GM21360 (cell line): ENCODE data around the gene VAV3.

Experiments used
- ATAC-seq: cut with Tn5 transposase; IDR thresholded peaks from one replicate; pipeline ENCODE4 v1.9.1; 2021; ENCODE audit warnings: mild to moderate bottlenecking, moderate library complexity; ENCODE audit not compliant: unreplicated experiment

The VAV3 gene

GRCh38 chr1:107689733-107690132 lies 275.2 kb downstream of the VAV3 start:
- ATAC-seq = no peak

DNA sequence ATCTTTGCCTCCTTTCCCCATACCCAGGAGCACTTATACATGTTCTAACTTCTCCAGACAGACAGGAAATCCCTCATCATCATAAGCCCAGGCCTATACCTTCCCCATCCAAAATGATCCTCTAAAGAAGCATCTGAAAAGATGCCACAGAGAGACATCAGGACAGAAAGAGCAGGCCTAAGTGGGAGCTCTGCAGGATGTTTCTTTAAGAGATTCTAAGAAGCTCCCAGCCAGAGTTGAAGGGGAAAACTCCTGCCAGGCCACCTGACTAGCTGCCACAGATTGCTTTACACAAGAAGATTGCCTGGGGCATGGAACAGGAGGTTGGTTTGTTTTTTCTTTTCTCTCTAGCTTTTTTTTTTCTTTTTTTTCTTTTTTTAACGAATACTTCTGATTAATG lies 275.8 kb downstream of the VAV3 start:
- ATAC-seq = no peak

DNA sequence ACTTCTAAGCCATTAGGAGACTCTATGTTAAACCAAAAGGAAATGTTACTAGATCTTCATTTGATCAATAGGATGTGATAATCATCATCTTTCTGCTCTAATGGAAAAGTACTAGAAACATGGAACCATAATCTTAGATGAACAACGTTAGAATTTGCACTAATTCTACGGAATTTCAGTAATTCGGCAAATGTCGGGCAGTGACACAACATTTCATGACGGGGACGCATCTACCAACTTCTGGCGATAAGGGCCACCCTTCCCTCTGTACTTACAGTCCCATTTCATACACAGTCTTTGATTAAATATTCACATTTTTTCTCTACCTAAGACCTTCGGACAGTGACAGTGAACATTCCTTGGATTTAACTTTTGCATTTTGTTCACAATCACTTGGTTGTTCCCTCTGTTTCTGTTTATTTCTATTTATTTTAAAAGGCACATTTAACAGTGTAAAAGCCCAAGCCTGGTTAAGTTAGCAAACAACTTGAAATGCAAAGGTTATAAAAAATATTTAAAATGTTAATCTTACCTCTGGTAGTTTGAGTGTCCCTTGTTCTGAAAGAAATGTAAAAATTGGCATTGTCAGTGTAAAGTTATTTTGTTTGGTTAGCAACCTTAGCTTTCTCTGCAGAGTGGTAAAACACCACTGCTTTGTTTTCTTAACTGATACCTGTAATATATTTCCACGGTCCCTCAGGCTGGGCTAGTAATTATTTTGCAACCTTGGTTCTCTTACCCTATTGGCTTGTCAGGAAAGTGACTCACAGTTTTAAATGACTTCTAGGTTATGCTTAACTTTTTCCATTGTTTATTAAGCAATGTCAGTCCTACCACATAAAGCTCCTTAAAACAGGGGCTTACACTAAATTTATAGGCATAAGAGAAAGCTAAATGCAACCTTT lies 276.9 kb downstream of the VAV3 start:
- no peak for ATAC-seq

- ATAC-seq = no peak
These were observed 281.3 kb downstream of the VAV3 start for GRCh38 chr1:107683683-107684082.

GRCh38 chr1:107683191-107683657 lies 281.8 kb downstream of the VAV3 start:
- no peak for ATAC-seq

GRCh38 chr1:107682467-107682866 lies 282.5 kb downstream of the VAV3 start:
- no peak for ATAC-seq

GRCh38 chr1:107681001-107681479 lies 283.9 kb downstream of the VAV3 start:
- ATAC-seq = no peak

- ATAC-seq = no peak
These were observed 284.4 kb downstream of the VAV3 start for GRCh38 chr1:107680579-107680985.

- ATAC-seq = no peak
These were observed 285.5 kb downstream of the VAV3 start for GRCh38 chr1:107679411-107679953.

DNA sequence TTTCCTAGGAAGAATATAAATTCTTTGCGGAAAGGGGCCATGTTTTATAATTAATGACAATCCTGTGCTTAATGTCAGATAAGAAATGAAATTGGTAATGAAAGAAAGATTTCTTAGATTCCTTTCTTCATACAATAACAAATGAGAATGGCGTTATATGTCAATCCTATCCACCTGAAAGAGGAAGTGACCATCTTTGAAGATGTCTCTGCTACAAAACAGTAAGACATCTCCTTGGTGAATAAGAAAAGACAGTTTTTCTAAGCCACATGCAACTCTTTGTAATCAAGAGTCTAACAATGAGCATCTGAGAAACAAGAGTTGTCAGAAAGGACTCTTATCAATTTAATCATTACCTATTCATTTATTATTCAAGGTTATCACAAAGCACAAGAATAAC lies 286.0 kb downstream of the VAV3 start:
- ATAC-seq = no peak

GRCh38 chr1:107677697-107678096 lies 287.3 kb downstream of the VAV3 start:
- ATAC-seq = no peak

GRCh38 chr1:107674486-107674885 lies 290.5 kb downstream of the VAV3 start:
- no peak for ATAC-seq

DNA sequence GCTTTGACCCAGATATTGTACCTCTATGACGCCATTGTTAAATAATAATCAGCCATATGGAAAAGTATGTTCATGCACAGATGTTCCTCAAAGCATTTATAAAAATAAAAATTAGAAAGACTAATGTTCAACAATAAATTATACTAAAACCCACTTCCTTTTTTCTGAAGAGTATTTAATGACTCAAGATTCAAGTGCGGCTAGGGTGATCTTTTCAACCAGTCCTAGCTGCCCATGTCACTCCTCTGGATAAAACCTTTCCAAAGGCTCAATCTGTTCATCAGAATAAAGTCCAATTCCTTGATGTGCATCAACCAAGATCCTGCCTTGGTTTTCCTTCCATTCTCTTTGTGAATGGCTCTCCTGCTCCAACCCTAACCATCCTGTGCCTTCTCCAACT lies 292.0 kb downstream of the VAV3 start:
- ATAC-seq = no peak

GRCh38 chr1:107670397-107671040 lies 294.5 kb downstream of the VAV3 start:
- no peak for ATAC-seq

GRCh38 chr1:107669996-107670395 lies 295.0 kb downstream of the VAV3 start:
- no peak for ATAC-seq

DNA sequence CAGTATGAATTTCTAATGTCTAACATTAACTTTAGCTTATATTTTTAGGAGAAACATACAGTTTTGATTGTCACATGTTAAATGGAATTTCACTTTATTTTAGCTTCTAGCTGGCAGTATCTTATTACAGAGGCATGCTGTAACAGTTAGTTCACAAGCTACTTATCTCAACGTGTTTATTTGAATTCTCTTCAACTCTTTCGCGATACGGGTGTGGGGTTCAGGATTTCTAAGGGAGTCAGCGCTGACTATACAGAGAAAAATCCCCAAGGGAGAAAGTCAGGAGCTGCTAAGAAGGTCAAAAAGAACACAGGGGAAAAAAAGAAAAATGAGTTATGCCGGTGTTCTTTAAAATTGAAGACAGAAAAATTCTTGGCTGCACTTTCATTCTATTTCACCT lies 296.2 kb downstream of the VAV3 start:
- no peak for ATAC-seq

DNA sequence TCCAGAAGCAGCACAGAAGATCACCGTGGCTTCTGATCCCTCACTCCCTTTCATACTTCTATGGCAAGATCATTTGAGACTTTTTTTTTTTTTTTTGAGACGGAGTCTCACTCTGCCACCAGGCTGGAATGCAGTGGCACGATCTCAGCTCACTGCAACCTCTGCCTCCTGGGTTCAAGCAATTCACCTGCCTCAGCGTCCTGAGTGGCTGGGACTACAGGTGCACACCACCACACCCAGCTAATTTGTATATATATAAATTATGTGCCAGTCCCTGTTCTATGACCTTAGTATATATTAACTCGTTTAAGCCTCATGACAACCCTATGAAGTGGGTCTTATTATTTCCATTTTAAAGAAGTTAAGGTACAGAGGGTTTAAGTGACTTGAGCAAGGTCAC lies 298.5 kb downstream of the VAV3 start:
- no peak for ATAC-seq

- ATAC-seq = no peak
These were observed 299.7 kb downstream of the VAV3 start for GRCh38 chr1:107664982-107665925.

DNA sequence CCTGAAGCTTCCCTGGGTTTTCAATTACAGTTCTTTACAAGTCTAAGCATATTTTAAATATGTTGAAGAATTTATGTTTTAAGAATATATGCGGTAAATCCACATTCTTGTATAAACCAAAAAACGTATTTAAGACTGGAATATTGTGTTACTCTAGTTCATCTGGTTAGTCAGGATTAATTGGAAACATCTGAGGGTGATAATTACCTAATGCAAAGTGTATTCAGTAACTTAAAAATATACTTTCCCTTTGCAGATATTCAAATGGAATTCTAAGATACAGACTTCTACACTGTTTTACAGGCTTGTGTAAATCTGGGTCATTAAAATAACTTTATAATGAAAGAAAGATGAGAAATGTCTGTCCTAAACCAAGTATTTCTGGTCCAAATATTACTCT lies 302.0 kb downstream of the VAV3 start:
- no peak for ATAC-seq

- ATAC-seq = no peak
These were observed 303.8 kb downstream of the VAV3 start for GRCh38 chr1:107661158-107661557.

GRCh38 chr1:107659961-107660360 lies 305.0 kb downstream of the VAV3 start:
- no peak for ATAC-seq
